ENCODE results near the gene KCND3.

Gene KCND3

GRCh38 chr1:111980686-111981085, 8.8 kb downstream of the KCND3 start:
- H3K27ac ChIP-seq (replicated peaks; ENCODE audit: low read length): no peak overlapping the region

GRCh38 chr1:111978695-111979094, 10.8 kb downstream of the KCND3 start:
- no peak overlapping the region for H3K9ac ChIP-seq (ENCODE audit: low read depth, low read length, poor library complexity)
- no peak overlapping the region for H2BK15ac ChIP-seq (ENCODE audit: low read length)
- no peaks in the 10 kb centered on the region for H3K4me1 ChIP-seq (ENCODE audit: control insufficient read depth in 2 of 2, insufficient read depth in 1 of 2, low read depth in 1 of 2, low read length in 2 of 2)
- no peak for DNase-seq (ENCODE audit: low spot score)
- no peak overlapping the region for H2AK5ac ChIP-seq (ENCODE audit: low read depth, low read length)
- H3K79me1 ChIP-seq (ENCODE audit: low read depth, low read length): no peaks in the 10 kb centered on the region
- no peak overlapping the region for H4K8ac ChIP-seq (ENCODE audit: low read depth, low read length)
- H3K4me2 ChIP-seq (ENCODE audit: insufficient read depth, low read length, poor library complexity, severe bottlenecking): no peak overlapping the region
- H3K9me3 ChIP-seq (replicated peaks in 1 of 2; ENCODE audit: control insufficient read depth in 2 of 2, insufficient read depth in 1 of 2, low read depth in 1 of 2, low read length in 2 of 2): no peaks in the 10 kb centered on the region
- no peak overlapping the region for H3K14ac ChIP-seq (ENCODE audit: low read length)
- H4K91ac ChIP-seq (ENCODE audit: low read depth, low read length, poor library complexity): no peak overlapping the region
- WGBS, 2 donors (ENCODE audit: extremely low coverage in 2 of 2, insufficient read length in 2 of 2, insufficient replicate concordance in 1 of 2): no CpG with 5 or more reads among the region's 1 CpG
- no peak overlapping the region for H3K18ac ChIP-seq (ENCODE audit: low read length)
- H2BK5ac ChIP-seq (ENCODE audit: low read length): no peak overlapping the region
- no peak overlapping the region for H2BK12ac ChIP-seq (ENCODE audit: low read length)
- H3K4me3 ChIP-seq (ENCODE audit: low read length in 2 of 2): no peak overlapping the region
- H3K4ac ChIP-seq (ENCODE audit: low read length): no peak overlapping the region
- no peak overlapping the region for H3K27ac ChIP-seq (replicated peaks; ENCODE audit: low read length)
- no peak overlapping the region for H2BK120ac ChIP-seq (ENCODE audit: low read depth, low read length)
- peaks cover 0 to 11% (median 0%) of the 10 kb centered on the region in 3 experiments for H3K27me3 ChIP-seq (ENCODE audit: control insufficient read depth in 3 of 3, insufficient read depth in 3 of 3, low read depth in 1 of 3, low read length in 3 of 3)
- no peak overlapping the region for H2AFZ ChIP-seq (ENCODE audit: low read length)
- H3K36me3 ChIP-seq (replicated peaks in 1 of 2; ENCODE audit: control insufficient read depth in 2 of 2, insufficient read depth in 2 of 2, low read length in 2 of 2): no peaks in the 10 kb centered on the region
- H3K23ac ChIP-seq (ENCODE audit: low read depth, low read length, poor library complexity): no peak overlapping the region

More at GRCh38 chr1:111980686-111981085, 8.8 kb downstream of the KCND3 start:
- Histone ChIP-seq H2BK5ac (ENCODE audit: low read length) (no peak overlapping the region), H4K91ac (ENCODE audit: low read depth, low read length, poor library complexity) (no peak overlapping the region), H3K4me3 (ENCODE audit: low read length in 2 of 2) (no peak overlapping the region), H3K4me2 (ENCODE audit: insufficient read depth, low read length, poor library complexity, severe bottlenecking) (no peak overlapping the region), H3K27me3 (ENCODE audit: control insufficient read depth in 3 of 3, insufficient read depth in 3 of 3, low read depth in 1 of 3, low read length in 3 of 3) (peaks cover 0 to 6% (median 0%) of the 10 kb centered on the region in 3 experiments), H3K18ac (ENCODE audit: low read length) (no peak overlapping the region), H3K9ac (ENCODE audit: low read depth, low read length, poor library complexity) (no peak overlapping the region), H2AK5ac (ENCODE audit: low read depth, low read length) (no peak overlapping the region), H3K14ac (ENCODE audit: low read length) (no peak overlapping the region), H2BK15ac (ENCODE audit: low read length) (no peak overlapping the region), H3K9me3 (replicated peaks in 1 of 2; ENCODE audit: control insufficient read depth in 2 of 2, insufficient read depth in 1 of 2, low read depth in 1 of 2, low read length in 2 of 2) (no peaks in the 10 kb centered on the region), H2BK120ac (ENCODE audit: low read depth, low read length) (no peak overlapping the region), H3K4ac (ENCODE audit: low read length) (no peak overlapping the region), H3K4me1 (ENCODE audit: control insufficient read depth in 2 of 2, insufficient read depth in 1 of 2, low read depth in 1 of 2, low read length in 2 of 2) (no peaks in the 10 kb centered on the region), H3K36me3 (replicated peaks in 1 of 2; ENCODE audit: control insufficient read depth in 2 of 2, insufficient read depth in 2 of 2, low read length in 2 of 2) (no peaks in the 10 kb centered on the region), H3K23ac (ENCODE audit: low read depth, low read length, poor library complexity) (no peak overlapping the region), H2AFZ (ENCODE audit: low read length) (no peak overlapping the region), H3K79me1 (ENCODE audit: low read depth, low read length) (no peaks in the 10 kb centered on the region), H2BK12ac (ENCODE audit: low read length) (no peak overlapping the region), H4K8ac (ENCODE audit: low read depth, low read length) (no peak overlapping the region)
- no CpG with 5 or more reads among the region's 6 CpGs for WGBS, 2 donors (ENCODE audit: extremely low coverage in 2 of 2, insufficient read length in 2 of 2, insufficient replicate concordance in 1 of 2)
- DNase-seq (ENCODE audit: low spot score): no peak

- WGBS, 2 donors (ENCODE audit: extremely low coverage in 2 of 2, insufficient read length in 2 of 2, insufficient replicate concordance in 1 of 2): no CpG with 5 or more reads among the region's 9 CpGs
- H3K14ac ChIP-seq (ENCODE audit: low read length): no peak overlapping the region
- no peaks in the 10 kb centered on the region for H3K79me1 ChIP-seq (ENCODE audit: low read depth, low read length)
- no peak for DNase-seq (ENCODE audit: low spot score)
- H4K8ac ChIP-seq (ENCODE audit: low read depth, low read length): no peak overlapping the region
- no peaks in the 10 kb centered on the region for H3K36me3 ChIP-seq (replicated peaks in 1 of 2; ENCODE audit: control insufficient read depth in 2 of 2, insufficient read depth in 2 of 2, low read length in 2 of 2)
- H2BK5ac ChIP-seq (ENCODE audit: low read length): no peak overlapping the region
- H3K27me3 ChIP-seq (ENCODE audit: control insufficient read depth in 3 of 3, insufficient read depth in 3 of 3, low read depth in 1 of 3, low read length in 3 of 3): peaks cover 0 to 11% (median 0%) of the 10 kb centered on the region in 3 experiments
- no peak overlapping the region for H2BK15ac ChIP-seq (ENCODE audit: low read length)
- H3K18ac ChIP-seq (ENCODE audit: low read length): no peak overlapping the region
- no peak overlapping the region for H3K4me3 ChIP-seq (ENCODE audit: low read length in 2 of 2)
- no peak overlapping the region for H2AK5ac ChIP-seq (ENCODE audit: low read depth, low read length)
- no peaks in the 10 kb centered on the region for H3K9me3 ChIP-seq (replicated peaks in 1 of 2; ENCODE audit: control insufficient read depth in 2 of 2, insufficient read depth in 1 of 2, low read depth in 1 of 2, low read length in 2 of 2)
- H3K4me2 ChIP-seq (ENCODE audit: insufficient read depth, low read length, poor library complexity, severe bottlenecking): no peak overlapping the region
- H3K4me1 ChIP-seq (ENCODE audit: control insufficient read depth in 2 of 2, insufficient read depth in 1 of 2, low read depth in 1 of 2, low read length in 2 of 2): no peaks in the 10 kb centered on the region
- H2BK12ac ChIP-seq (ENCODE audit: low read length): no peak overlapping the region
- no peak overlapping the region for H3K27ac ChIP-seq (replicated peaks; ENCODE audit: low read length)
- H4K91ac ChIP-seq (ENCODE audit: low read depth, low read length, poor library complexity): no peak overlapping the region
- H2BK120ac ChIP-seq (ENCODE audit: low read depth, low read length): no peak overlapping the region
- no peak overlapping the region for H3K9ac ChIP-seq (ENCODE audit: low read depth, low read length, poor library complexity)
- H2AFZ ChIP-seq (ENCODE audit: low read length): no peak overlapping the region
- H3K4ac ChIP-seq (ENCODE audit: low read length): no peak overlapping the region
- H3K23ac ChIP-seq (ENCODE audit: low read depth, low read length, poor library complexity): no peak overlapping the region
Measured at GRCh38 chr1:111977378-111977777, 12.1 kb downstream of the KCND3 start.

- H3K4me2 ChIP-seq (ENCODE audit: insufficient read depth, low read length, poor library complexity, severe bottlenecking): no peak overlapping the region
- peaks cover 0 to 11% (median 0%) of the 10 kb centered on the region in 3 experiments for H3K27me3 ChIP-seq (ENCODE audit: control insufficient read depth in 3 of 3, insufficient read depth in 3 of 3, low read depth in 1 of 3, low read length in 3 of 3)
- H2BK12ac ChIP-seq (ENCODE audit: low read length): no peak overlapping the region
- H2BK120ac ChIP-seq (ENCODE audit: low read depth, low read length): no peak overlapping the region
- no peak overlapping the region for H4K8ac ChIP-seq (ENCODE audit: low read depth, low read length)
- no peak overlapping the region for H3K4ac ChIP-seq (ENCODE audit: low read length)
- no peak overlapping the region for H3K4me3 ChIP-seq (ENCODE audit: low read length in 2 of 2)
- H2BK5ac ChIP-seq (ENCODE audit: low read length): no peak overlapping the region
- no CpG with 5 or more reads among the region's 3 CpGs for WGBS, 2 donors (ENCODE audit: extremely low coverage in 2 of 2, insufficient read length in 2 of 2, insufficient replicate concordance in 1 of 2)
- H3K4me1 ChIP-seq (ENCODE audit: control insufficient read depth in 2 of 2, insufficient read depth in 1 of 2, low read depth in 1 of 2, low read length in 2 of 2): no peaks in the 10 kb centered on the region
- no peaks in the 10 kb centered on the region for H3K36me3 ChIP-seq (replicated peaks in 1 of 2; ENCODE audit: control insufficient read depth in 2 of 2, insufficient read depth in 2 of 2, low read length in 2 of 2)
- H3K27ac ChIP-seq (replicated peaks; ENCODE audit: low read length): no peak overlapping the region
- no peak overlapping the region for H3K9ac ChIP-seq (ENCODE audit: low read depth, low read length, poor library complexity)
- H3K18ac ChIP-seq (ENCODE audit: low read length): no peak overlapping the region
- no peak overlapping the region for H4K91ac ChIP-seq (ENCODE audit: low read depth, low read length, poor library complexity)
- H2AK5ac ChIP-seq (ENCODE audit: low read depth, low read length): no peak overlapping the region
- no peaks in the 10 kb centered on the region for H3K79me1 ChIP-seq (ENCODE audit: low read depth, low read length)
- H3K9me3 ChIP-seq (replicated peaks in 1 of 2; ENCODE audit: control insufficient read depth in 2 of 2, insufficient read depth in 1 of 2, low read depth in 1 of 2, low read length in 2 of 2): no peaks in the 10 kb centered on the region
- H2BK15ac ChIP-seq (ENCODE audit: low read length): no peak overlapping the region
- H3K23ac ChIP-seq (ENCODE audit: low read depth, low read length, poor library complexity): no peak overlapping the region
- no peak for DNase-seq (ENCODE audit: low spot score)
- no peak overlapping the region for H2AFZ ChIP-seq (ENCODE audit: low read length)
- no peak overlapping the region for H3K14ac ChIP-seq (ENCODE audit: low read length)
Measured at GRCh38 chr1:111976842-111977241, 12.6 kb downstream of the KCND3 start.

All from neuronal stem cell (in vitro differentiated cells).